IMR-90 (cell line): ENCODE data around the gene COL20A1. TPM values are rescaled to one million over a fixed set of nuclear protein-coding genes. Genes with fewer than 3 reads are reported as not detected.

Source experiments
- ATAC-seq: fragments of 200-7000 bp; cut with Tn5 transposase; 2 replicates; pipeline ENCODE4 v1.9.1; 2020; ENCODE audit warnings: low read depth, mild to moderate bottlenecking, moderate library complexity
- BruUV-seq: library from RNA; stranded (reverse); fragments of 400-500 nt; replicated peaks from 2 replicates; lab custom pipeline; 2021; lab: Mats Ljungman, UMichigan
- CTCF ChIA-PET: fragments of 300-600 bp; formaldehyde crosslinking; extraction: SDS; loops from one replicate; lab custom pipeline; 2021; ENCODE audit warnings: antibody characterized with exemption; lab: Yijun Ruan, JAX
- POLR2A ChIA-PET: fragments of 300-600 bp; sonication (Branson Sonifier 250); formaldehyde crosslinking; loops from one replicate; lab custom pipeline; 2022; ENCODE audit warnings: antibody characterized with exemption; ENCODE audit not compliant: unreplicated experiment; lab: Charles Lee
- DNase-seq: peaks from one replicate; pipeline ENCODE4 v3.0.0; 2013
- H2AFZ ChIP-seq: replicated peaks from 2 replicates; pipeline ENCODE3; 2013; ENCODE audit warnings: low read length, mild to moderate bottlenecking; ENCODE audit not compliant: poor library complexity
- H2AK5ac ChIP-seq: 2 replicates; pipeline ENCODE4 v1.6.1; 2013; ENCODE audit warnings: low read depth, low read length, inconsistent platforms
- H2AK9ac ChIP-seq: replicated peaks from 2 replicates; pipeline ENCODE3; 2013; ENCODE audit warnings: mild to moderate bottlenecking, low read depth, low read length, moderate library complexity; ENCODE audit not compliant: poor library complexity
- H2BK120ac ChIP-seq: 2 replicates; pipeline ENCODE4 v1.6.1; 2013; ENCODE audit warnings: low read depth, low read length, inconsistent platforms
- H2BK15ac ChIP-seq: 3 replicates; pipeline ENCODE4 v1.6.1; 2013; ENCODE audit warnings: low read depth, low read length, inconsistent platforms
- H2BK20ac ChIP-seq: 2 replicates; pipeline ENCODE4 v1.6.1; 2013; ENCODE audit warnings: low read depth, mild to moderate bottlenecking, inconsistent platforms, low read length, moderate library complexity
- H2BK5ac ChIP-seq: 2 replicates; pipeline ENCODE4 v1.6.1; 2013; ENCODE audit warnings: mild to moderate bottlenecking, low read depth, low read length, inconsistent platforms; ENCODE audit not compliant: poor library complexity, severe bottlenecking
- H3K14ac ChIP-seq: replicated peaks from 2 replicates; pipeline ENCODE4 v1.6.1; 2013; ENCODE audit warnings: low read depth, low read length, inconsistent platforms
- H3K18ac ChIP-seq: 2 replicates; pipeline ENCODE4 v1.6.1; 2013; ENCODE audit warnings: low read depth, low read length, control low read depth
- H3K23ac ChIP-seq: 2 replicates; pipeline ENCODE4 v1.6.1; 2013; ENCODE audit warnings: low read depth, low read length, inconsistent platforms
- H3K27ac ChIP-seq: 2 replicates; pipeline ENCODE4 v1.5.1; 2013; ENCODE audit warnings: mild to moderate bottlenecking, control low read depth, low read length; ENCODE audit not compliant: insufficient read depth
- H3K27me3 ChIP-seq: 2 replicates; pipeline ENCODE4 v1.6.1; 2013; ENCODE audit warnings: low read length; ENCODE audit not compliant: control insufficient read depth, insufficient read depth
- H3K36me3 ChIP-seq: 2 replicates; pipeline ENCODE4 v1.6.1; 2013; ENCODE audit warnings: low read length, mixed read lengths; ENCODE audit not compliant: control insufficient read depth, insufficient read depth
- H3K4ac ChIP-seq: 2 replicates; pipeline ENCODE4 v1.6.1; 2013; ENCODE audit warnings: low read depth, low read length, inconsistent platforms
- H3K4me1 ChIP-seq: 2 replicates; pipeline ENCODE4 v1.6.1; 2013; ENCODE audit warnings: low read length, mixed read lengths; ENCODE audit not compliant: control insufficient read depth, insufficient read depth
- H3K4me2 ChIP-seq: 2 replicates; pipeline ENCODE4 v1.6.1; 2013; ENCODE audit warnings: low read depth, mild to moderate bottlenecking, control low read depth, low read length, moderate library complexity
- H3K4me3 ChIP-seq: 2 replicates; pipeline ENCODE4 v1.5.1; 2013; ENCODE audit warnings: low read depth, mild to moderate bottlenecking, control low read depth, low read length, moderate library complexity; ENCODE audit not compliant: insufficient read depth
- H3K56ac ChIP-seq: 2 replicates; pipeline ENCODE4 v1.6.1; 2013; ENCODE audit warnings: low read length, inconsistent platforms; ENCODE audit not compliant: insufficient read depth; ENCODE audit errors: extremely low read depth
- H3K79me1 ChIP-seq, 2 experiments: 2 replicates each; pipeline ENCODE4 v1.6.1; 2013; ENCODE audit warnings: low read length in 2 of 2, inconsistent platforms in 1 of 2, low read depth in 1 of 2
- H3K9ac ChIP-seq: 2 replicates; pipeline ENCODE4 v1.6.1; 2013; ENCODE audit warnings: low read depth, low read length, control low read depth
- H3K9me1 ChIP-seq: 2 replicates; pipeline ENCODE4 v1.6.1; 2013; ENCODE audit warnings: low read length, inconsistent platforms; ENCODE audit not compliant: insufficient read depth
- H3K9me3 ChIP-seq: 2 replicates; pipeline ENCODE4 v1.6.1; 2013; ENCODE audit warnings: low read length; ENCODE audit not compliant: control insufficient read depth, insufficient read depth
- H4K20me1 ChIP-seq: 2 replicates; pipeline ENCODE4 v1.6.1; 2013; ENCODE audit warnings: low read length, inconsistent platforms; ENCODE audit not compliant: insufficient read depth
- H4K5ac ChIP-seq: 2 replicates; pipeline ENCODE4 v1.6.1; 2013; ENCODE audit warnings: mild to moderate bottlenecking, low read depth, low read length, control low read depth
- H4K8ac ChIP-seq, 2 experiments: 2 replicates each; pipeline ENCODE4 v1.6.1; 2013; ENCODE audit warnings: low read depth in 2 of 2, low read length in 2 of 2, control low read depth in 1 of 2, inconsistent platforms in 1 of 2
- H4K91ac ChIP-seq: 2 replicates; pipeline ENCODE4 v1.6.1; 2013; ENCODE audit warnings: low read depth, low read length, inconsistent platforms; ENCODE audit not compliant: insufficient read depth
- BHLHE40 ChIP-seq: fragments of 150-350 bp; IDR thresholded peaks from 2 replicates; pipeline ENCODE4 v1.6.1; 2016; ENCODE audit warnings: mild to moderate bottlenecking, low read depth, low read length
- CEBPB ChIP-seq: IDR thresholded peaks from 2 replicates; pipeline ENCODE4 v1.6.1; 2012; ENCODE audit warnings: low read depth, low read length, improper control_type of control experiment
- CHD1 ChIP-seq: IDR thresholded peaks from 2 replicates; pipeline ENCODE4 v1.6.1; 2012; ENCODE audit warnings: low read depth, low read length, improper control_type of control experiment
- FOS ChIP-seq: fragments of 150-350 bp; IDR thresholded peaks from 2 replicates; pipeline ENCODE4 v1.6.1; 2016; ENCODE audit warnings: low read depth, low read length
- MAFK ChIP-seq: IDR thresholded peaks from 2 replicates; pipeline ENCODE4 v1.6.1; 2012; ENCODE audit warnings: low read depth, low read length, improper control_type of control experiment
- MAZ ChIP-seq: IDR thresholded peaks from 2 replicates; pipeline ENCODE4 v1.6.1; 2012; ENCODE audit warnings: low read depth, mild to moderate bottlenecking, low read length, improper control_type of control experiment, moderate library complexity, borderline replicate concordance
- MXI1 ChIP-seq: IDR thresholded peaks from 2 replicates; pipeline ENCODE4 v1.6.1; 2012; ENCODE audit warnings: low read depth, mild to moderate bottlenecking, low read length, moderate library complexity, borderline replicate concordance
- NFE2L2 ChIP-seq: fragments of 150-350 bp; IDR thresholded peaks from 2 replicates; pipeline ENCODE4 v1.6.1; 2016; ENCODE audit warnings: low read depth, mild to moderate bottlenecking, low read length
- POLR2A ChIP-seq: IDR thresholded peaks from 2 replicates; pipeline ENCODE4 v1.6.1; 2012; ENCODE audit warnings: mild to moderate bottlenecking, low read depth, low read length
- RAD21 ChIP-seq: IDR thresholded peaks from 2 replicates; pipeline ENCODE4 v1.6.1; 2012; ENCODE audit warnings: low read length, improper control_type of control experiment
- RCOR1 ChIP-seq: IDR thresholded peaks from 2 replicates; pipeline ENCODE4 v1.6.1; 2012; ENCODE audit warnings: mild to moderate bottlenecking, low read length, improper control_type of control experiment; ENCODE audit not compliant: insufficient replicate concordance
- SMC3 ChIP-seq: fragments of 150-350 bp; IDR thresholded peaks from 2 replicates; pipeline ENCODE4 v1.6.1; 2016; ENCODE audit warnings: low read depth, mild to moderate bottlenecking, antibody characterized with exemption, low read length, moderate library complexity
- USF2 ChIP-seq: fragments of 150-350 bp; IDR thresholded peaks from 2 replicates; pipeline ENCODE4 v1.6.1; 2017; ENCODE audit warnings: mild to moderate bottlenecking, antibody characterized with exemption, low read length, low read depth
- WGBS, 2 experiments: methylation state at CpG; one replicate each; pipeline versions ENCODE4 v1.1.5 to v1.1.7; 2013; ENCODE audit warnings: missing lambda C conversion rate in 2 of 2; ENCODE audit not compliant: insufficient read length in 1 of 2; ENCODE audit errors: extremely low coverage in 2 of 2; 5-methylcytosine and 5-hydroxymethylcytosine counted together
- dilution Hi-C: fragments of 300-500 bp; cut with HindIII; formaldehyde crosslinking; loops from one replicate; pipeline ENCODE4 v1.14.3; 2018; ENCODE audit warnings: low sequenced_read_pairs; ENCODE audit not compliant: unreplicated experiment
- in situ Hi-C: fragments of 300-500 bp; cut with MboI; formaldehyde crosslinking; loops from 3 replicates; pipeline ENCODE4 v1.14.3; 2019; ENCODE audit warnings: low sequenced_read_pairs, inconsistent platforms, mixed read lengths
- intact Hi-C: fragments of 100-400 bp; cut with micrococcal nuclease; formaldehyde crosslinking; loops from 2 replicates; pipeline ENCODE4 v1.10.0; 2022
- polyA plus RNA-seq, 3 experiments: library from polyadenylated mRNA; depleted of rRNA; stranded (reverse); fragments of >200 nt; gene quantifications; 2 replicates each; pipeline ENCODE4 v1.2.3, GENCODE V29; 2012; ENCODE audit warnings: low replicate concordance in 1 of 3
- total RNA-seq: library from RNA; depleted of rRNA; stranded (reverse); fragments of >200 nt; gene quantifications from 2 replicates; pipeline ENCODE4 v1.2.3, GENCODE V29; 2012
- TF ChIP-seq, protein P1 (sequence below): fragments of 150-350 bp; IDR thresholded peaks from 2 replicates; pipeline ENCODE4 v1.6.1; 2016; ENCODE audit warnings: low read depth, mild to moderate bottlenecking, low read length, moderate library complexity, borderline replicate concordance

Gene COL20A1
- total and polyA plus RNA-seq, 2 of the 4 experiments (the other 2 are of a cell fraction) = not detected

- POLR2A ChIA-PET = no interaction called here
- H3K36me3 ChIP-seq = peaks cover 19% of the 10 kb centered on the region
- peak; percentile 87 for DNase-seq
- TF ChIP-seq MAZ (peak; percentile 89), POLR2A (peak; percentile 85), MAFK (no peak), FOS (no peak), RAD21 (no peak), MXI1 (peak; percentile 81; the same call in 1 of the 2 replicates), CEBPB (no peak), CHD1 (0 out of 2 replicates have a peak, but pooled peaks have one; percentile 24), RCOR1 (no peak), NFE2L2 (no peak), USF2 (0 out of 2 replicates have a peak, but pooled peaks have one; percentile 27), SMC3 (no peak), BHLHE40 (no peak)
- TF ChIP-seq, protein P1, sequence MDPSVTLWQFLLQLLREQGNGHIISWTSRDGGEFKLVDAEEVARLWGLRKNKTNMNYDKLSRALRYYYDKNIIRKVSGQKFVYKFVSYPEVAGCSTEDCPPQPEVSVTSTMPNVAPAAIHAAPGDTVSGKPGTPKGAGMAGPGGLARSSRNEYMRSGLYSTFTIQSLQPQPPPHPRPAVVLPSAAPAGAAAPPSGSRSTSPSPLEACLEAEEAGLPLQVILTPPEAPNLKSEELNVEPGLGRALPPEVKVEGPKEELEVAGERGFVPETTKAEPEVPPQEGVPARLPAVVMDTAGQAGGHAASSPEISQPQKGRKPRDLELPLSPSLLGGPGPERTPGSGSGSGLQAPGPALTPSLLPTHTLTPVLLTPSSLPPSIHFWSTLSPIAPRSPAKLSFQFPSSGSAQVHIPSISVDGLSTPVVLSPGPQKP = no peak
These were observed 20.6 kb upstream of the COL20A1 start, which contains the start of gene ARFGAP1 for GRCh38 chr20:63272105-63273058. Gene ARFGAP1, plus strand, starts transcription at chr20:63272813. Its CDS starts 2,768 bp downstream, at chr20:63275581.

More at GRCh38 chr20:63272105-63273058, 20.6 kb upstream of the COL20A1 start, which contains the start of gene ARFGAP1:
- Histone ChIP-seq H3K4ac (peak within 1 kb of the TSS; percentile 85), H3K14ac (peak within 1 kb of the TSS; percentile 73), H4K91ac (peak within 1 kb of the TSS; percentile 38), H4K20me1 (peaks cover 43% of the 10 kb centered on the region), H4K8ac (peak within 1 kb of the TSS; percentile 57 to 75; a peak in 2 of 4 replicates), H3K23ac (peak within 1 kb of the TSS; percentile 88), H3K27me3 (peaks cover 6% of the 10 kb centered on the region; the same call in 1 of the 2 replicates), H2BK15ac (no peak within 1 kb of the TSS), H3K4me2 (peak within 1 kb of the TSS; percentile 99), H3K4me3 (peak within 1 kb of the TSS; percentile 72), H3K9me3 (no peaks in the 10 kb centered on the region), H3K9me1 (peaks cover 8% of the 10 kb centered on the region; the same call in 1 of the 2 replicates), H3K56ac (peak within 1 kb of the TSS; percentile 51; the same call in 1 of the 2 replicates), H3K79me1 (peaks cover 4 to 40% of the 10 kb centered on the region in 2 experiments; a peak in 3 of 4 replicates), H4K5ac (peak within 1 kb of the TSS; percentile 47; the same call in 1 of the 2 replicates), H2BK120ac (no peak within 1 kb of the TSS; the same call in 1 of the 2 replicates), H2BK5ac (peak within 1 kb of the TSS; percentile 58), H3K4me1 (peaks cover 12% of the 10 kb centered on the region), H2AK9ac (peak within 1 kb of the TSS; percentile 98), H3K9ac (peak within 1 kb of the TSS; percentile 95), H3K18ac (no peak within 1 kb of the TSS), H2AK5ac (peak within 1 kb of the TSS; percentile 88), H3K27ac (peak within 1 kb of the TSS; percentile 78), H2BK20ac (no peak within 1 kb of the TSS), H2AFZ (peak within 1 kb of the TSS; percentile 91)
- peak; percentile 93 for ATAC-seq
- intact Hi-C loops = loop anchor here (5.0 kb wide), 2 partner anchors 40 to 55 kb away; partner anchors contain the start of gene YTHDF1
- in situ Hi-C loops = loop anchor here (5.0 kb wide), 1 partner anchor 40 kb away; no protein-coding TSS in a partner anchor
- dilution Hi-C loops = no loop called here
- BruUV-seq = no TSS peak
- CTCF ChIA-PET = interaction anchor here (0.5 to 1.2 kb wide), 5 partner anchors 18 to 111 kb away, joined by 3 to 4 read pairs (median 3); no protein-coding TSS in a partner anchor
- WGBS, 2 experiments = 2% methylated on average over 34 of the region's 97 CpGs; no CpG with 5 or more reads in 1 of the 2 experiments
